Measurements from ENCODE around the gene TAF15. TPM values are rescaled to one million over a fixed set of nuclear protein-coding genes. Genes with fewer than 3 reads are reported as not detected.

Gene TAF15
- total and polyA plus RNA-seq, 2 of the 13 experiments (the other 11 are each of a cell fraction or from before 2014, with no cell fraction given) = 25.2 to 26.5 TPM

- intact Hi-C loops (cut with micrococcal nuclease; ENCODE audit: unreplicated experiment) (no loop called here), in situ Hi-C loops (cut with HindIII; ENCODE audit: extremely low pct_ligation_motif_present, low pct_unique_long_range_greater_than_20kb) (no loop called here)
- Histone ChIP-seq H2AFZ (ENCODE audit: low read length) (no peak overlapping the region), H3K27ac (ENCODE audit: extremely low read length, insufficient read depth, low read length) (no peak overlapping the region), H3K4me3 (replicated peaks in 1 of 3; ENCODE audit: insufficient read depth in 1 of 3, low read depth in 2 of 3, low read length in 3 of 3) (no peak overlapping the region), H3K27me3 (ENCODE audit: control insufficient read depth in 1 of 2, insufficient read depth in 2 of 2, low read length in 2 of 2) (peaks cover 3 to 33% of the 10 kb centered on the region in 2 experiments; a peak in 3 of 5 replicates), H3K79me2 (ENCODE audit: insufficient read depth, low read length) (no peaks in the 10 kb centered on the region), H4K20me1 (ENCODE audit: insufficient read depth, low read length) (no peaks in the 10 kb centered on the region), H3K9me3 (ENCODE audit: low read length) (no peaks in the 10 kb centered on the region), H3K9ac (ENCODE audit: insufficient read depth, low read depth, low read length) (no peak overlapping the region), H3K4me1 (ENCODE audit: insufficient read depth, low read length) (peaks cover 24% of the 10 kb centered on the region), H3K4me2 (ENCODE audit: low read depth, low read length) (no peak overlapping the region), H3K36me3 (replicated peaks in 1 of 2; ENCODE audit: control insufficient read depth in 1 of 2, insufficient read depth in 2 of 2, low read length in 2 of 2) (no peaks in the 10 kb centered on the region)
- no peak for FAIRE-seq
- CTCF ChIA-PET (ENCODE audit: low intra/inter-chr PET ratio, low total read pairs) = interaction anchor here (1.7 to 2.0 kb wide), 2 partner anchors 38 to 42 kb away, joined by 8 to 13 read pairs; partner anchors contain the start of gene TAF15
- ATAC-seq = no peak
- TF ChIP-seq KAT8 (CRISPR knock-in tag; IDR thresholded peaks at IDR 0.05) = no peak
- 62% methylated on average over 12 of the region's 24 CpGs for WGBS (ENCODE audit: low lambda C conversion rate)
- no peak for DNase-seq (ENCODE audit: low spot score)
- POLR2A ChIA-PET = interaction anchor here (1.8 kb wide), 1 partner anchor 42 kb away, joined by 5 read pairs; the partner anchor contains the start of gene TAF15
- BruUV-seq (replicated peaks) = no TSS peak
Measured at GRCh38 chr17:35766489-35766877, 42.8 kb upstream of the TAF15 start.

- FAIRE-seq = no peak
- DNase-seq (ENCODE audit: low spot score) = no peak
- H3K27me3 ChIP-seq (ENCODE audit: control insufficient read depth in 1 of 2, insufficient read depth in 2 of 2, low read length in 2 of 2) = peaks cover 3 to 36% of the 10 kb centered on the region in 2 experiments; a peak in 3 of 5 replicates
- H3K4me3 ChIP-seq (replicated peaks in 1 of 3; ENCODE audit: insufficient read depth in 1 of 3, low read depth in 2 of 3, low read length in 3 of 3) = no peak overlapping the region
- ChIA-PET CTCF (ENCODE audit: low intra/inter-chr PET ratio, low total read pairs) (interaction anchor here (1.7 to 2.0 kb wide), 2 partner anchors 38 to 42 kb away, joined by 8 to 13 read pairs; partner anchors contain the start of gene TAF15), POLR2A (interaction anchor here (1.8 kb wide), 1 partner anchor 42 kb away, joined by 5 read pairs; the partner anchor contains the start of gene TAF15)
- WGBS (ENCODE audit: low lambda C conversion rate) = 0% methylated on average over 7 of the region's 7 CpGs
- no peak overlapping the region for H2AFZ ChIP-seq (ENCODE audit: low read length)
- H3K27ac ChIP-seq (ENCODE audit: extremely low read length, insufficient read depth, low read length) = no peak overlapping the region
- no TSS peak for BruUV-seq (replicated peaks)
- H3K9ac ChIP-seq (ENCODE audit: insufficient read depth, low read depth, low read length) = no peak overlapping the region
- no peak overlapping the region for H3K4me2 ChIP-seq (ENCODE audit: low read depth, low read length)
- ATAC-seq = no peak
- TF ChIP-seq SMC3 (IDR thresholded peaks at IDR 0.05; ENCODE audit: low read length) = peak; percentile 18; the same call in 1 of the 2 replicates
- no peak for TF ChIP-seq ZNF383 (CRISPR knock-in tag; IDR thresholded peaks at IDR 0.05; ENCODE audit: borderline replicate concordance)
- TF ChIP-seq CTCF (CRISPR knock-in tag; IDR thresholded peaks at IDR 0.05) = peak; percentile 44; the same call in 1 of the 2 replicates
- TF ChIP-seq STAG1 (CRISPR knock-in tag; IDR thresholded peaks at IDR 0.05) = peak; percentile 39
- intact Hi-C loops (cut with micrococcal nuclease; ENCODE audit: unreplicated experiment) = no loop called here
- in situ Hi-C loops (cut with HindIII; ENCODE audit: extremely low pct_ligation_motif_present, low pct_unique_long_range_greater_than_20kb) = no loop called here
- H3K4me1 ChIP-seq (ENCODE audit: insufficient read depth, low read length) = peaks cover 18% of the 10 kb centered on the region
- H4K20me1 ChIP-seq (ENCODE audit: insufficient read depth, low read length) = no peaks in the 10 kb centered on the region
- no peaks in the 10 kb centered on the region for H3K9me3 ChIP-seq (ENCODE audit: low read length)
- H3K36me3 ChIP-seq (replicated peaks in 1 of 2; ENCODE audit: control insufficient read depth in 1 of 2, insufficient read depth in 2 of 2, low read length in 2 of 2) = no peaks in the 10 kb centered on the region
- no peaks in the 10 kb centered on the region for H3K79me2 ChIP-seq (ENCODE audit: insufficient read depth, low read length)
Measured at GRCh38 chr17:35766903-35767510, 42.3 kb upstream of the TAF15 start.

Data from HepG2 (cell line).